Ovary (tissue), 10 donors: ENCODE measurements around the gene SYNPO. TPM values are rescaled to one million over a fixed set of nuclear protein-coding genes. Genes with fewer than 3 reads are reported as not detected.

Experiments used
- DNase-seq, 5 donors: peaks; one replicate each; pipeline ENCODE4 v3.0.0-alpha.2; 2019 to 2020
- H3K27ac ChIP-seq, 2 donors: fragments of 200-600 bp; one replicate each; pipeline versions ENCODE4 v1.5.1 to v1.8.0; 2019 to 2022
- H3K27me3 ChIP-seq: fragments of 200-600 bp; one replicate; pipeline ENCODE4 v1.8.0; 2022
- H3K36me3 ChIP-seq: fragments of 200-600 bp; sonication (generic); one replicate; pipeline ENCODE4 v1.5.1; 2019
- H3K4me1 ChIP-seq: one replicate; pipeline ENCODE4 v1.8.1; 2013; ENCODE audit warnings: mild to moderate bottlenecking, moderate library complexity; ENCODE audit not compliant: insufficient read depth
- H3K4me3 ChIP-seq: fragments of 200-600 bp; sonication (generic); one replicate; pipeline ENCODE4 v1.5.1; 2017
- H3K9me3 ChIP-seq, 2 donors: fragments of 200-600 bp in 1 of 2; sonication (generic) in 1 of 2; one replicate each; pipeline versions ENCODE4 v1.5.1 to v1.8.1; 2013 to 2019; ENCODE audit warnings: mild to moderate bottlenecking in 1 of 2, moderate library complexity in 1 of 2
- EP300 ChIP-seq: sonication (generic); formaldehyde crosslinking; IDR thresholded peaks from one replicate; pipeline ENCODE4 v1.6.1; 2017; ENCODE audit warnings: antibody characterized with exemption
- POLR2A ChIP-seq: fragments of 450-650 bp; IDR thresholded peaks from one replicate; pipeline ENCODE4 v1.6.1; 2017; ENCODE audit warnings: antibody characterized with exemption, mild to moderate bottlenecking, moderate library complexity
- WGBS, 3 donors: extraction: QIAGEN DNeasy Blood & Tissue Kit in 1 of 3; methylation state at CpG; one replicate each; pipeline versions ENCODE4 v1.1.5 to v1.1.7; 2013 to 2017; 5-methylcytosine and 5-hydroxymethylcytosine counted together
- intact Hi-C, 4 donors: fragments of 100-400 bp; cut with DNase I; formaldehyde crosslinking; loops; one replicate each; pipeline versions ENCODE4 v1.11.0 to v1.15.1; 2022 to 2023
- long read RNA-seq, 3 donors: library from polyadenylated mRNA in 2 of 3; unstranded in 2 of 3; transcript quantifications; one replicate each; pipeline ENCODE4 v2.0.0 and lab custom pipeline, GENCODE V29; 2021 to 2026
- polyA plus RNA-seq, 2 donors: library from polyadenylated mRNA; stranded (reverse); fragments of 200-250 nt in 1 of 2; fragments of 350-450 nt in 1 of 2; fragmentation: Illumina TruSeq in 1 of 2; extraction: RNeasy Lipid Tissue Mini Kit (QIAGEN cat#74804) in 1 of 2; gene quantifications; one replicate each; pipeline ENCODE4 v1.2.3, GENCODE V29; 2013 to 2014
- total RNA-seq, 7 donors: library from RNA; depleted of rRNA in 2 of 7; stranded (reverse); fragments of >200 nt in 2 of 7; fragmentation: NEBNext Ultra II Directional in 3 of 7; extraction: Animal tissue kit (Norgen Biotek cat#: 25700) in 3 of 7; gene quantifications; one replicate each; pipeline versions ENCODE4 v1.1.0 to v1.2.4, GENCODE V29; 2016 to 2023
- TF ChIP-seq, protein P1 (sequence below), 3 donors: fragments of 450-650 bp in 2 of 3; fragments of 200-600 bp in 1 of 3; IDR thresholded peaks; one replicate each; pipeline versions ENCODE4 v1.5.1 to v1.8.0; 2016 to 2022; ENCODE audit warnings: antibody characterized with exemption in 3 of 3, mild to moderate bottlenecking in 1 of 3
- donor health status: DM: no; HTN: no; CAD: no; lungs with moderate emphysema.
- donor health status: DM: no; HTN: no; CAD: no.
- donor health status: Bipolar disorder and iron deficiency.
- donor health status: DM: yes; HTN: yes; CAD: no.
- donor health status: DM: no; HTN: no; CAD: no.
- donor health status: DM: yes; HTN: yes; CAD: no.

The SYNPO gene, protein sequence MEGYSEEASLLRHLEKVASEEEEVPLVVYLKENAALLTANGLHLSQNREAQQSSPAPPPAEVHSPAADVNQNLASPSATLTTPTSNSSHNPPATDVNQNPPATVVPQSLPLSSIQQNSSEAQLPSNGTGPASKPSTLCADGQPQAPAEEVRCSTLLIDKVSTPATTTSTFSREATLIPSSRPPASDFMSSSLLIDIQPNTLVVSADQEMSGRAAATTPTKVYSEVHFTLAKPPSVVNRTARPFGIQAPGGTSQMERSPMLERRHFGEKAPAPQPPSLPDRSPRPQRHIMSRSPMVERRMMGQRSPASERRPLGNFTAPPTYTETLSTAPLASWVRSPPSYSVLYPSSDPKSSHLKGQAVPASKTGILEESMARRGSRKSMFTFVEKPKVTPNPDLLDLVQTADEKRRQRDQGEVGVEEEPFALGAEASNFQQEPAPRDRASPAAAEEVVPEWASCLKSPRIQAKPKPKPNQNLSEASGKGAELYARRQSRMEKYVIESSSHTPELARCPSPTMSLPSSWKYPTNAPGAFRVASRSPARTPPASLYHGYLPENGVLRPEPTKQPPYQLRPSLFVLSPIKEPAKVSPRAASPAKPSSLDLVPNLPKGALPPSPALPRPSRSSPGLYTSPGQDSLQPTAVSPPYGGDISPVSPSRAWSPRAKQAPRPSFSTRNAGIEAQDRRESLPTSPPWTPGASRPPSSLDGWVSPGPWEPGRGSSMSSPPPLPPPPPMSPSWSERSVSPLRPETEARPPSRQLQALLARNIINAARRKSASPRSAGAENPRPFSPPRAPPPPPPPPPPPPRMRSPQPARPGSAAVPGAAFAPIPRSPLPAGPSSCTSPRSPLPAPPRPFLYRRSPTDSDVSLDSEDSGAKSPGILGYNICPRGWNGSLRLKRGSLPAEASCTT
- total RNA-seq (100 to 1,000 TPM in 3 of 7 donors, 10 to 100 TPM in 3, 1 to 10 TPM in 1; 8.3 to 174 (median 70.2) TPM), polyA plus RNA-seq (10 to 100 TPM; 31.0 to 86.9 TPM)
- long read RNA-seq, donor 1, partial matches to known transcripts = 105 of 121 reads
- long read RNA-seq, donor 1, other reads (novel, unspliced or antisense) = 16 of 121 reads
- long read RNA-seq, donor 2, full-length matches to known transcripts = 5 of 13 reads
- long read RNA-seq, donor 2, partial matches to known transcripts = 0 of 13 reads
- long read RNA-seq, donor 2, other reads (novel, unspliced or antisense) = 8 of 13 reads
- long read RNA-seq, donor 3, partial matches to known transcripts = 46 of 53 reads
- long read RNA-seq, donor 3, other reads (novel, unspliced or antisense) = 7 of 53 reads

DNA sequence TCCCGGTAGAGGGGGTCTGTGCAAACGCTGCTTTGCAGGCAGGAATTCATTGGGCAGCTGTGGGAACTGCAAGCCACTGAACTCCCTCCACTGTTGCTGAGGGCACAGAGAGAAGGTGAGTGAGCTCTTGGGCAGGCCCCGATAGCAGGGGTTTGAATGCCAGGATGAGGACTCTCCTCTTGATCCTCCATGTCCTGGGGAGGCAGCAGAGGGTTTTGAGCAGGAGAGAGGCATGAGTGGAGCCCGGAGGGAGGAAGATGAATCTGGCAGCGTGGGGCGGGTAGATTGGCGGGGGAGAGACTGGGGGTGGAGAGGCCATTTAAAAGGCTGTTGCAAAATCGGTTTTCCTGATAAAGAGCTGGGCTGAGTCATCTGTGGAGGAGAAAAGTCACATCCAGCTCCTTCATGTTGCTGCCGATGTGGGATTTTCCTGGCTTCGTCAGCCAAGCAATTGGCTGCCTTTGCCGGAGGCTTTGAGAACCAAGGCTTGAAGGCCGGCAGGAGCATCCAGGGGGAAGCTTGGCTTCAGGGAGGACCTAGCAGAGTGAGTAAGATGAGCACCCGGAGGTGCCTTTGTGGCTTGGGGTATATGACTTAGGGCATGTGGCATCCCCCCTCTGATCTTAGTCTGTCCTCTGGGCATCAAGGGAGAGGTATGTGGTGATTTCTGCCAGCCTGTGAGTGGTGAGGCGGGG is at the start of gene SYNPO:
Gene SYNPO, plus strand, starts transcription at position 350 of the 695 bp plus-strand sequence. CDS start 7,616 bp downstream, outside the sequence.
- peak; percentile 86 to 92 (median 87) for DNase-seq
- H3K27ac ChIP-seq = peak within 1 kb of the TSS; percentile 85 to 93
- H3K27me3 ChIP-seq = no peaks in the 10 kb centered on the region
- H3K9me3 ChIP-seq = no peaks in the 10 kb centered on the region
- TF ChIP-seq POLR2A (peak; percentile 15), EP300 (peak; percentile 26)
- TF ChIP-seq, protein P1, sequence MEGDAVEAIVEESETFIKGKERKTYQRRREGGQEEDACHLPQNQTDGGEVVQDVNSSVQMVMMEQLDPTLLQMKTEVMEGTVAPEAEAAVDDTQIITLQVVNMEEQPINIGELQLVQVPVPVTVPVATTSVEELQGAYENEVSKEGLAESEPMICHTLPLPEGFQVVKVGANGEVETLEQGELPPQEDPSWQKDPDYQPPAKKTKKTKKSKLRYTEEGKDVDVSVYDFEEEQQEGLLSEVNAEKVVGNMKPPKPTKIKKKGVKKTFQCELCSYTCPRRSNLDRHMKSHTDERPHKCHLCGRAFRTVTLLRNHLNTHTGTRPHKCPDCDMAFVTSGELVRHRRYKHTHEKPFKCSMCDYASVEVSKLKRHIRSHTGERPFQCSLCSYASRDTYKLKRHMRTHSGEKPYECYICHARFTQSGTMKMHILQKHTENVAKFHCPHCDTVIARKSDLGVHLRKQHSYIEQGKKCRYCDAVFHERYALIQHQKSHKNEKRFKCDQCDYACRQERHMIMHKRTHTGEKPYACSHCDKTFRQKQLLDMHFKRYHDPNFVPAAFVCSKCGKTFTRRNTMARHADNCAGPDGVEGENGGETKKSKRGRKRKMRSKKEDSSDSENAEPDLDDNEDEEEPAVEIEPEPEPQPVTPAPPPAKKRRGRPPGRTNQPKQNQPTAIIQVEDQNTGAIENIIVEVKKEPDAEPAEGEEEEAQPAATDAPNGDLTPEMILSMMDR (IDR thresholded peaks at IDR 0.05) = no peak
- H3K36me3 ChIP-seq = no peaks in the 10 kb centered on the region
- intact Hi-C loops = no loop called here
- H3K4me1 ChIP-seq = peaks cover 57% of the 10 kb centered on the region
- 5 to 12% (median 10%) methylated on average over 14 of the region's 14 CpGs for WGBS, 3 donors
- H3K4me3 ChIP-seq = no peak within 1 kb of the TSS

DNA sequence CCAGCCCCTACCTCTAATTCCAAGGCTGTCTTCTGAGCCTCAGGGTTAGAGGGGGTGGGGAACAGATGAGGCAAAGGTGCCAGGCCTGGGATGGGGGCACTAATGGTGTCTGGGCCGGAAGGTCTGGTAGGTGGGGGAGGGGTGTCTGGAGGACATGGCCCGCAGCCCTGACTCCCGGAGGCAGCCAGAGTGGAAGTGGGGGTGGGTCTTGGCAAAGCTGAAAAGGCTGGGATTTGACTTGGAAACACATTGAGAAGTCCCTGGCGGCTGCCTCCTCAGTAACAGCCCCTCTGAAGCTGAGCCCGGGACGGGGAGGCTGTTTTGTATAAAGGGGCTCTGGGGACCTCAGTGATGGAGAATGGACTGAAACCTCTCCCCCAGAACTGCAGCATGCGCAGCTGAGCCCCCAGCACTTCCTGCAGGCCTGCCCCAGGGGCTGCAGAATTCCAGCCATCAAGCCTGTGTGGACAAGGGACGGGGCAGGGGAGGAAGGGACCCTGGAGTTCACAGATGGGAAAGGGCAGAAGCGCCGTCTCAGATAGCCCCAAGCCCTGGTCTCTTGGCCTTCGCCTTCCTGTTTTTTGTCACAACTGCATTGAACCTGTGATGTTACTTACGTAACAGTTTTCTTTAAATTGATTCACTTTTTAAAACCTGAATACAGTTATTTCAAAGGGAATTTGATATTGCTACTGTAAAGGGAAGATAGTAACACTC is 49.3 kb upstream of the SYNPO start:
- no peaks in the 10 kb centered on the region for H3K36me3 ChIP-seq
- H3K4me3 ChIP-seq = no peak overlapping the region
- peak; percentile 67 to 80 (median 79) for DNase-seq
- peaks cover 30% of the 10 kb centered on the region for H3K4me1 ChIP-seq
- H3K27ac ChIP-seq = peak overlapping the region; percentile 62 to 81
- intact Hi-C loops = loop anchor here in 2 of 4 donors (2.0 to 5.0 kb wide), 3 partner anchors 61 to 661 kb away; partner anchors contain the start of gene GM2A (in 1 of the 2)
- H3K9me3 ChIP-seq = no peaks in the 10 kb centered on the region
- TF ChIP-seq, protein P1 (IDR thresholded peaks at IDR 0.05) = no peak
- TF ChIP-seq EP300 = no peak
- TF ChIP-seq POLR2A = no peak
- no peaks in the 10 kb centered on the region for H3K27me3 ChIP-seq
- 23 to 28% (median 27%) methylated on average over 11 to 12 of the region's 12 CpGs for WGBS, 3 donors

DNA sequence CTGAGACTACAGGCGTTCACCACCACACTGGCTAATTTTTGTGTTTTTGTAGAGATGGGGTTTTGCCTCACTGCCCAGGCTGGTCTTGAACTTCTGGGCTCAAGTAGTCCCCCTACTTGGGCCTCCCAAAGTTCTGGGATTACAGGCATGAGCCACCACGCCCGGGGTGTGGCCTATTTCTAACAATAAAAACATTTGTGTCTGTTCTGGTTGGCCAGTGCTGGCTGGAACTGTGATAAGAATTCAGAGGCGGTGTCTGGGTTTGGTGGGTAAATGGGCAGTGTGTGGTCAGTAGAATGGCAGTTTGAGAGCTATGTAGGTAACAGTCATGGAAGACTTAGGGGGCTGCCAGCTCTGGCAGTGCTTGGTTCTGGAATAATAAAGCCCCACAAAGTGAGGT is 46.9 kb upstream of the SYNPO start:
- H3K27me3 ChIP-seq = no peaks in the 10 kb centered on the region
- no peak overlapping the region for H3K27ac ChIP-seq
- 68 to 88% (median 83%) methylated on average over 4 of the region's 4 CpGs for WGBS, 3 donors
- H3K4me3 ChIP-seq = no peak overlapping the region
- no peaks in the 10 kb centered on the region for H3K9me3 ChIP-seq
- intact Hi-C loops = loop anchor here in 1 of 4 donors (5.0 kb wide), 2 partner anchors 59 to 659 kb away; partner anchors contain the start of gene GM2A
- peak in 1 of 5 donors; percentile 34 for DNase-seq
- no peaks in the 10 kb centered on the region for H3K36me3 ChIP-seq
- TF ChIP-seq EP300 = no peak
- TF ChIP-seq POLR2A = no peak
- TF ChIP-seq, protein P1 (IDR thresholded peaks at IDR 0.05) = no peak
- H3K4me1 ChIP-seq = peaks cover 30% of the 10 kb centered on the region
